GM19239 (cell line): Measurements from ENCODE around the gene ME3.

Source experiments
- DNase-seq: peaks from one replicate; pipeline ENCODE4 v3.0.0; 2011; ENCODE audit warnings: low spot score; ENCODE audit not compliant: insufficient read length
- FAIRE-seq: peaks from 2 replicates; lab custom pipeline; 2011; peaks lifted over from hg19 to GRCh38; lab: Jason Lieb, UNC

ME3 gene

DNA sequence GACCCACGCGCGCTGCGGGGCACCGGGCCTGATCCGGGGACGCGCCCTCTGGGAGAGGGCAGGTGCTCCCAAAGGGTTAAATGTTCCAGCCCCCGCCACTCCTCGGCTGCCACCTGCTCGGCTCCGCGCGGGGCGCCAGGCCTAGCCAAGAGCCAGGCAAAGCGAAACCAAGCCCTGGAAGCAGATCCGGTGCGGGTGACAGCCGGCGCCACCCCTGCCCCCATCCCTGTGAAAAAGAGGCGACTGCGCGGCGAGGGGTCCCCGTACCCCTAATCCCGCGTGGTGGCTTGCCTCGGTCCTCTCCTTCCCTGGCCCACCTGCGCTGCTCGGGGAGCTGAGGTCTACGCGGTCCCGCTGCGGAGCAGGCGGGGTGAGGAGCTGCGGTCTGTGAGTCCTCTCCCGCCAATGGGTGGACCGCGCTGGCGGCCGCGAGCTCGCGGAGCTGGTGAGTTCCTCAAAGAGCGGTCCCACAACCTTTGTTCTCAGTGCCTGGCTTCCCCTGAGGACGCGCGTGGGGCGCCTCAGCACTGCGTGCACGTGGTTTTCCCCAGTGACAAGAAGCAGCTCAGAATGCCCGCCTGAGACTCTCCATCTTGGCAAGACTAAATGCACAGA lies at the start of gene ME3:
ME3 (minus strand) TSS at position 610 of the 615 bp plus-strand sequence.
- FAIRE-seq (no peak), DNase-seq (peak; percentile 10)

- no peak for FAIRE-seq
- DNase-seq = no peak
Measured at GRCh38 chr11:86722006-86722405, 49.6 kb upstream of the ME3 start.

GRCh38 chr11:86720546-86720945 lies 48.1 kb upstream of the ME3 start:
- FAIRE-seq (no peak), DNase-seq (no peak)

GRCh38 chr11:86719781-86720463 lies 47.5 kb upstream of the ME3 start:
- FAIRE-seq = no peak

DNA sequence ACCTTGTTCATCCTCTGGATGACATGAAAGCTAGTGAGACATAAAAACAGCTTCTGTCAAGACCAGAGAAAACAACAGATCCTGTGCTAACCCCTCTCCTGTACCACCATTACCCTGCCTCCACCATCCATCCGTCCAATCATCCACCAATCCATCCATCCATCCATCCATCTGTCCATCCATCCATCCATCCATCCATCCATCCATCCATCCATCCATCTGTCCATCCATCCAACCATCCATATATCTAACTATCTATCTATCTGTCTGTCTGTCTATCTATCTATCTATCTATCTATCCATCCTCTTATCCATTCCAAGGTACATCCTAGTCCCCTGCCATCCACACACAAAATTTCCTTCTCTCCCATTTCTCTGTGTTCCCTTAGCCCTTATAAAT lies 46.6 kb upstream of the ME3 start:
- FAIRE-seq (no peak), DNase-seq (no peak)

More at GRCh38 chr11:86719781-86720463, 47.5 kb upstream of the ME3 start:
- DNase-seq = no peak

GRCh38 chr11:86718521-86718920 lies 46.1 kb upstream of the ME3 start:
- FAIRE-seq (no peak), DNase-seq (no peak)

DNA sequence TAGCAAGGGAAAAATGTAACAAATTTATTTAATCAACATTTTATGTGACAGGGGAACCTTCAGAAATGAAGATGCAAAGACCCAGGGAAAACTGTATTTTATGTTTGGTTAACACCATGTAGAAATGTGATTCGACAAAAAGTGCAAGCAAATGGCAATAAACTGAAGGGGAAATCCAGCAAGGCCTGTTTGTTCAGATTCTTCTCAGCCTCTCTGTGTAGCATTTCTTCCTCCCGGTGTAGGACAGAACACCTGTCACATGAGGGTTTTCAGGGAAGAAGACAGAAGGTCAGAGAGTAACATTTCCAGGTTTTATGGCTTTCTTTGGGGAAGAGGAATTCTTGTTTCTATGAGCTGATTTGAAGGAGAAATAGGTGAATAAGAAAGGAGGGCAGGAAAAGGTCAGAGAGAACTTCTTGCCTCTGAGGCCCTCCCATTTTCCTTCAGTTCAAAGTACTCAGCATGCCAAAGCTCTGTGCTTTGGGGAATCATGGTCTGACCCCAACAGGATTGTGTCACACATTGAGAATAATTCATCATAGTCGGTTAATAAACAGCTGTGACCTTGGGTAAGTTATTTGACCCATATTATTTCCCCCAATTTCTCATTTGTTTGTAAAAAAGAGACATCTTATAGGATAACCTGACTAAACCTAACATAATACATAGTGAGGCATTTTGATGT lies 45.5 kb upstream of the ME3 start:
- no peak for DNase-seq
- no peak for FAIRE-seq

DNA sequence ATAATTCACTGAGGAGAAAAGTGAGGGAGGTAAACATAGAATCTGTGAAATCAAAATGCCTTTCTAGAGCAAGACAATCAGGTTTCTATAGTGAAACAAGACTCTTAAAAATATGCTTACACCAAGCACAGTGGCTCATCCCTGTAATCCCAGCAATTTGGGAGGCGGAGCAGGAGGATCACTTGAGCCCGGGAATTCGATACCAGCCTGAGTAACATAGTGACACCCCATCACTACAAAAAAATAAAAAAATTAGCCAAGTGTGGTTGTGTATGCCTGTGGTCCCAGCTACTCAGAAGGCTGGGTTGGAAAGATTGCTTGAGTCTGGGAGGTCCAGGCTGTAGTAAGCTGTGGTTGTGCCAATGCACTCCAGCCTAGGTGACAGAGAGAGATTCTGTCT lies 43.2 kb upstream of the ME3 start:
- DNase-seq (no peak), FAIRE-seq (no peak)

- FAIRE-seq (no peak), DNase-seq (no peak)
Measured at GRCh38 chr11:86713552-86713951, 41.1 kb upstream of the ME3 start.

- no peak for FAIRE-seq
Measured at GRCh38 chr11:86710936-86711335, 38.5 kb upstream of the ME3 start.

GRCh38 chr11:86708669-86709068 lies 36.3 kb upstream of the ME3 start:
- FAIRE-seq (no peak), DNase-seq (no peak)

More at GRCh38 chr11:86710936-86711335, 38.5 kb upstream of the ME3 start:
- DNase-seq = no peak

GRCh38 chr11:86706338-86707131 lies 34.1 kb upstream of the ME3 start:
- DNase-seq = no peak
- no peak for FAIRE-seq

GRCh38 chr11:86704710-86705109 lies 32.3 kb upstream of the ME3 start:
- FAIRE-seq (no peak), DNase-seq (no peak)

DNA sequence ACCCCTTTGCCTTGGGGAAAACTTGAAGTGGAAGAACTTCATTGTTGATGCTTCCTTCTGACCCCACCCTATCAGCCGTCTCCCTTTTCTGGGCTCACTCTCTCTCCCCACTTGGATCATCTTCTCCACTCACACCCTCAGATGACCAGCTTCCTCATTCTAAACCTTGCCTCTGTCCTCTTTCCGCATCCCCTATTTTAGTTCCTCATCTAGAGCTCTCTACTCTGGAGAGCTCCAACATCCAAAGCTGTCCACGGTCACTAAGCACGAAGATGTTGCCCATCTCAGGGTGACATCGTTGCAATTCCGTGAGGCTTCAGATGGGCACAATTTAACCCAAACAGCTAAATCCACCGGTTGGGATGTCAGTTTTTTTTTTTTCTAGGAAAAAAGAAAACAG lies 31.6 kb upstream of the ME3 start:
- FAIRE-seq = no peak
- DNase-seq = no peak

- no peak for FAIRE-seq
- DNase-seq = no peak
Measured at GRCh38 chr11:86702220-86702983, 30.0 kb upstream of the ME3 start.

GRCh38 chr11:86699040-86699791 lies 26.8 kb upstream of the ME3 start:
- DNase-seq = no peak
- FAIRE-seq = no peak

DNA sequence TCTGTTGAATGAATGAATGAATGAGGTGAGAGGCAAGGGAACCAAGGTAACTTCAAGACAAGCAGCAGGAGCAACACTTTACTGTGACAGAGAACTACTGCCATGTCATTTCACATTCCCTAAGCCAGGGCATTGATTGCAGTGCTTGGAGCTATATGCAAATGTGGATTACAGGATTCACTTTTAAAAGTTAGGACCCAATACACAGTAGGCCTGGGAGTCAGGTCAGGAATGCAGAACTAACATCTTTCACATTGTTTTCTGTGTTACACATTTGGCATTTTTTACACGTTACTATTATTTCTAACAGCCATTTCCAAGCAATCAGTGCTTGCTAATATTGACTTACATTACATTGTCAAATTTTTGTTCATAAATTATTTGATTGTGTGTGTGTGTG lies 26.2 kb upstream of the ME3 start:
- FAIRE-seq (no peak), DNase-seq (no peak)

GRCh38 chr11:86696451-86696850 lies 24.0 kb upstream of the ME3 start:
- FAIRE-seq (no peak), DNase-seq (no peak)

DNA sequence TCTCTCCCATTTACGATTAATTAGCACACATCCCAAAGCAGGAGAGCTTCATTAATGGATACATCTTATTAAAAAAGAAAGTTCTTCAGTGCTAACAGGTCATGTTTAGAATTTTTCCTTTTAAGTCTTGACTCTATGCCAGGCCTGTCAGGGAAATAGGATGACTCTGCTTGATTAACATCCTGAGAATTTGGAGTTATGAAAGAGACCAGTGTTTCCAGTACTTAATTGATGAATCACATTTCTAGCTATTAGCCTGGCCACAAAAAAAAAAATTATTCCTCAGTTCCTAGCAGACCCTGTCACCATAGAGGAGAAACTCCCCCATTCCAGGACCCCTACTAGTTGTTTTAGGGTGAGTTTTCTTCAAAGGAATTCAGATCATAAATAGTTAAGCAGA lies 23.6 kb upstream of the ME3 start:
- FAIRE-seq (no peak), DNase-seq (no peak)
